HG03064 (cell line): Measurements from ENCODE around the gene PIK3C3.
A peak's percentile ranks its signal among the peaks of the same experiment; 100 is the strongest.

Source experiments
- ATAC-seq: cut with Tn5 transposase; IDR thresholded peaks from one replicate; pipeline ENCODE4 v1.9.1; 2021; ENCODE audit warnings: low read depth; ENCODE audit not compliant: unreplicated experiment

PIK3C3 gene

DNA sequence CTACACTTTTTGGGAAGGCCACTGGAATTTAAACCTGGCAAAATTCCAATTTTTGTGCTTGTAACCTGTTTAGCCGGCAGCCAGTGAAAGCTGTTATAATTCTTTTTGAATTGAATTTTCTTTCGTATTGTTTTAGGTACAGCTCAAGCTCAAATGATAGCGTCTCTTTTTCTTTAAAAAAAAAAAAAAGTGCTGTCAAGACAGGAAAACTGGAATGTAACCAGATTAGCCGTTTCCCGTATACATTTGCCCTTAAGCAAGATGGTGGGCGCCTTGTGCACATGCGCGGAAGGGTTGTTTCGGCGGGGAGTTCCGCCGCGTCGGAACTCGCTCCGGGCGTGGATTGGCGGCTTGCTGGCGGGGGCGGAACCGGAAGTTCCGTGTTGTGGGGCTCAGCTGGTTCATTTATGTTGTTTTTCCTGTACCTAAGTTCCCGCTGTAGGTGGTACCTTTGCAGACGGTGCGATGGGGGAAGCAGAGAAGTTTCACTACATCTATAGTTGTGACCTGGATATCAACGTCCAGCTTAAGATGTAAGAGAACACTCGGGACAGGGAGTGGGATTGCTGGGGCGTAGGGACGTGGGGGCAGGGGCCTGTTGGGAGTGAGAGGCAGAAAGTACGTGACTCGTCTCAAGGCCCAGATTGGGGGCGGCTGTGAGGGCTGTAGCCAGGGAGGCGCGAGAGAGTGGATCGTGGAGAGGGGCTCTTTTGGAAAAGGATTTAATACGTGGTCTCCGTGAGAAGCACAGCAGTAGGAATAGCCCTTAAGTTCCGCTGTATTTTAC lies at the start of gene PIK3C3:
Gene PIK3C3, plus strand, starts transcription at position 408 of the 787 bp plus-strand sequence. Its CDS starts 58 bp downstream, at position 466.
- peak; percentile 96 for ATAC-seq

DNA sequence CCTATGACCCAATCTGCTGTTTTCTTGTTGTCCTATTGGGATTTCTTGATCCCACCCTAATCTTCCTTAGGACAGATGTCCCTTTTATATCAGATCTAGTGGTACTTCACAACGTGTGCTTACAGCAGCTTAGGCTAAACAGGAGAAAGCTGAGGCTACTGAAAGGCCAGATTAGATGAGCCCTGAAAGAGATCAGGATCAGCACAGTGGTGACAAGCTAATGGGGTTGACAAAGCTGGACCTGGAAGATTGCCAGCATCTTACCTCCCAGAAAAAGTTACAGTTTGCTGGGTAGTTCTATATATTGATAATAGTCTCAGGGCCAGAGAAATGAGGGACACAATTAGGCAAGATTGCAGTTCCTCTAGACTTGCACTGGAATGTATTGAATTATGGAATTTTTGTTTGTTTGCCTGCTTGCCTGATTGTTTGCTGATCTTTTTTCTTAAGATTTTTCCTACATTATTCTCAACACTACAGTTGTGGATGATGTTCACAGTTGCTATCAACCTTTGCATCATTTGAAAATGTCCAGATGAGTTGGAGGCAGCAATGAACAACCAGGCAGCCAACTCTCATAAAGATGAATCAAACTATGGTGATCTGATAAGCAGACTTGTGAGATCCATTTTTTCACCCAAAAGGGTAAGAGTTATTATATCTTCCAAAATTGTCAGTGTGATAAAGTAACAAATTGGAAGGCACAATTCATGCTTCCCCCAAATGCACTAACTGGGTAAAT lies 49.1 kb upstream of the PIK3C3 start:
- ATAC-seq = no peak

DNA sequence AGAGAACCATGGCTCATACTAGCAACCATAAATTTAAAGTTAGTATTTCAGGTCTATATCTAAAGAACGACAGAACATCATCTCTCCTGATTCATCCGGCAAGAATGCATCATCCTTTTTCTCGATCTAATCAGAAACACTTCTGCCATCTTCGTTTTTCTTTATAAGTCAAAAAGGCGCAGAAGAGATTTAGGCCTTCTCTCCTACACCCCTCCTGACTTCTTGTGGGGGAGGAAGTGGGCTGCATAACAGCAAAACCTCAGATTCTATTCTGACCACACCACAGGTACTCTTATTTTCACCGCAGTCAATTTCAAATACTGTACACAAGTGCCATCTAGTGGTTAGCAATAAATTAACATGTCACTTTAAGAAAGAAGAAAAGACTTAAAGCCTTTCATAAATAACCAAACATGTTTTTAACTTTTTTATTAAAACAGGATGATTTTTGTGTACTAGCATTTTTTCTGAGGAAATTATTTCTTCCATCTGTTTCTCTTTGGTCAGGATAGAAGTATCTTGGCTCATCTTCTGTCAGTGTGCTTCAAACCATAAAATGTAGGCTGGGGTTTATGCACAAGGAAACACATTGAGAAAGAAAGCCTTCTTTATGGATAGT lies 48.4 kb upstream of the PIK3C3 start:
- peak; percentile 76 for ATAC-seq

DNA sequence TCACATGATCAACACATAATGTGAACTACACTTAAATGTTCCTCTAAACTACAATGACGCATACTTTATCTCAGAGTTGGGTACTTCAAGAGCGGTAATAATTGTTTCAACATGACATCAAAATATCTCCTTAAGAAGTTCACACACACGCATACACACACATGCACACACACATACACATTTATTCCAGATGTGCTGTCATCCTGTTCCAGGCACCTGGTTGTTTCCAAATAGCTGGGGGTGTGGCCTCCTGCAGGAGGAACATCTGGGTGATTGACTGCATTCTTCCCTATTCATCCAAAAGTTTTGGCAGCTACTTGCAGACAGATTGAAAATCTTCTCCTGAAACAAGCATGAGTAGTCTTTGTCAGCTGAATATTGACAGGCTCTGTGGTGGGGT lies 37.9 kb upstream of the PIK3C3 start:
- ATAC-seq = no peak

DNA sequence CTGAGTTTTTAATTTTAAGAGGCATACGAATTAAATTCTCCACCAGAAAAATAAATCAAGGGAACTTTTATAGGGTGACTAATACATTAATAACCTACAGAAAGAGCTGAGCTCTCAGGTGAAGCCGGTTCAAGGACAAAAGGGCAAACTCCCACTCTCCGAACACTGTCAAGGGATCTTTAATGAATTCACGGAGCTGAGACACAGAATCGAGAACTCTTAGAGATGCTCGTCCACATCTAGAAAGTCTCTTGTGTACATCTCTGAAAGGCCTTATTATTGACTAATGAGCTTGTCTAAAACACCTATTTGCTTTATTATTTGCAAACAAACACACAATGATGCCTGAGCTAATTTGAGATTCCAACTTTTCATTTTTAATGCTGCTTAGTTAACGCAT lies 33.3 kb upstream of the PIK3C3 start:
- no peak for ATAC-seq

DNA sequence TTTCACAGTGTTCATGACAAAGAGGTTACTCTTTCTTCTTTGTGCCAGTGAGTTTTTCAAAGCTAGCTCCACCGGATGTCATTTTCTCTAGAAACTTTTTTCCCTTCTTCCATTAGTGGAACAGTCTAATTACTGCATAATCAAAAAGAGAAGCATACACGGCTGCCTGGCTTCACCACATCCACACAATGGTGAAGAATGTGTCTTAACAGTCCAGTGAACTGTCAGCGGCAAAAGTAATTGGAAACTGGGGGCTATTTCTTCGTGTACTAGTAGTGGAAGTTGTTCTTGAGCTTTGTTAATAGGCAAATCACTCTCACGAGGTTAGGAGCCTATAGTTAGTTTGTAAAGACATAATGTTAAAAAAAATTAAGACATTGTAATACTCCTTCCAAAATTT lies 32.9 kb upstream of the PIK3C3 start:
- no peak for ATAC-seq

DNA sequence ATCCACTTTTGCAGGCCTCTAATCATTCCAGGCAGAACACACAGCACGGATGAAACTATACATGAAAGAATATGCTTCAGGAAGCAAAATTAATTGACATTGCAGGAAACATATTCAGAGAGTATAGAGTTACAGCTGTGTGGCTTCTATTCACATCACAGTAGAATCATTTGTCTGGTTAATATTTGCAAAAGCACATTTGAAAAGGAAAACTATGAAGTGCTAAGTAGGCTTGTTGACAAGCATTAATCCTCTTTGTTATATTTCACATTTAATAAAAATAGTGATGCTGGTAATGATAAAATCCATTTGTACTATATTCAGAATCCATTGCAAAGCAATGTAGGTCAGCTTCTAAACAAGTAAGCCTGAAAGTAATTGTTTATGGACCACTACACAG lies 32.2 kb upstream of the PIK3C3 start:
- no peak for ATAC-seq

DNA sequence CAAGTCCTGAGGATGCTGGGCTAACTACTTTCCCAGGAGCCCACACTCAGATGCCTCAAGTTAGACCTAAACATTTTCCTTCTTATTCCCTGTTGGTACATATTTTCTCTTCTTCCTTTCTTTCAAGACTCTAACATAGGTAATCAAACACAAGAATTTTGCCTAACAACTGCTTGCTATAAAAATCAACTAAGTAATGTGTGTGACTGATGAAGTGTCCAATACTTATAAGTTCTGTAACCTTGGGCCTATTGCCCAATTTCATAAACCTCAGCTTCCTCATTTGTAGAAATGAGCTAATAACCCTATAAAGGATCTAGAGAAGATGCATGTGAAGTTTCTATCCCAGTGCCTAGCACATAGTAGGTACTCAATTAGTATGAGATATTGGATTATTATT lies 31.6 kb upstream of the PIK3C3 start:
- ATAC-seq = no peak

DNA sequence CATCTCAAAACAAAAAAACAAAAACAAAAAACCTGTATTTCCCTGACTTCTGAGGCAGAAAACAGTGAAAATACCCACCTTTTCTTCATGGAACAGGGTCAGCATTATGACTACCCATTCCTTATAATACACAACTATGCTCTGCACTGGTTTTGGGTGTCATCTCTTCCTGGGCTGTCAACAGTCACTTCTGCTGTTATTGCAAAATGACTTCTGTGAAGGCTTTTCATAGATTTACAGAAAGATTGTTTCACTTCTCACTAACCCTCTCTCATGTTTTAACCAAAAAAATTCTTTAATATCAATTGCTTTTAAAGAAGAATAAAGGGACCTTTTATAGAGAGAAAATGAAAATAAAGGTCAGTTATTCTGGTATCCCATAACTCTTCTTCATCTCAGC lies 26.5 kb upstream of the PIK3C3 start:
- ATAC-seq = no peak

DNA sequence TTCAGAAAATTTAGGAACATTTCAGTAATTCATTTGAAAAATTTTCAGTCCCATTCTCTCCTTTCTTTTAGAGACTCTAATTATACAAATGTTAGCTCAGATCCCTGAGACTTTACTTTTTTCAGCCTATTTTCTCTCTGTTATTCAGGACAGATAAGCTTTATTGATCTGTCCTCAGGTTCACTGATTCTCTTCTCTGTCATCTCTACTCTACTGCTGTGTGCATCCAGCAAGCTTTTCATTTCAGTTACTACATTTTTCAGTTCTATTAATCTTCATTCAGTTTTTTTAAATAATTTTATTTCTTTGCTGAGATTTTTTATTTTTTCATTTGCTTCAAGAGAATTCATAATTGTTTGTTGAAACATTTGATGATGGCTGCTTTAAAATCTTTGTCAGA lies 22.1 kb upstream of the PIK3C3 start:
- no peak for ATAC-seq

DNA sequence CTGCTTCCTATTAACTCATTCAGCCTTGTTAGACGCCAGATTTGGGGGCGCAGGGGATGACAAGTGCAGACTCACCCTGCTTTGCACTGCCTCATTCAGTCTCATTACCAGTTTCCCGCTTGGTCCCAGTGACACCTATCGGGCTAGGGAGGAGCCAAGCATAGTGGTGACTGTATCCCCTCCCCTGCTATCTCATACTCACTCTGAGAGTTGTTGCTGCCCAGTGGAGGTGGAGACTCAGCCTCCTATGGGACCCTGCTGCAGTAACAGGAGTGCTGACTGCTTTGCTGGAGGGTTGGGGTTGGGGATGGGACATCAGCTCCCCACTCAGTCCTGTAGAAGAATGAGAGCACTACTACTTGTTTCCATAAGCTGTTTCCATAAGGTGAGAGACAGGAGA lies 21.3 kb upstream of the PIK3C3 start:
- ATAC-seq = no peak

DNA sequence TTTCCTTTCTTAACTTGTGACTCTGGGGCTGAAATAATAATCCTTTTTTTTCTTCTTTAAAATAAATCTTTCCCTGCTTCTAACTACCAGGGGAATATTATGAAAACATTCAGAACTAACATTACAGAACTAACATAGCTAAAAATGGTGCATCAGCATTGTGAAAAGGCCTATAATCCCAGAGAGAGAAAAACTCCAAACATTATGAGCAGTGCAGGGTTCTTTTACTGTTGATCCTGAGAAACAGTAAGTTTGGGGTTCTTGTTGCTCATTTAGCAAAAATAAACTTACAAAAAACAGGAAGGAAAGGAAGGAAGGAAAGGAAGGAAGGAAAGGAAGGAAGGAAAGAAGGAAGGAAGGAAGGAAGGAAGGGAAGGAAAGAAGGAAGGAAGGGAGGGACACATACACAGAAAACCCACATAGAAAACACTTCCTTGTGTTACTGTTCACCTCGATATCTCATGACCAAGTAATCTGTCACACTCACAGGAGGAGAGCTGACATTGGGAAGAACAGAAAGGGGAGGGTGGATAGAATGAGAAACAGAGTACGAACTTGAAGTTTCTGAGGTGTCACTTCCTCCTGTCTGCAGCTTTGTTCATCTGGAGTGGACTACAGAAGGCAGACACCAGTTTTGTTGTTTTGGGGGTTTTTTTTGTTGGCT lies 18.4 kb upstream of the PIK3C3 start:
- ATAC-seq = no peak

DNA sequence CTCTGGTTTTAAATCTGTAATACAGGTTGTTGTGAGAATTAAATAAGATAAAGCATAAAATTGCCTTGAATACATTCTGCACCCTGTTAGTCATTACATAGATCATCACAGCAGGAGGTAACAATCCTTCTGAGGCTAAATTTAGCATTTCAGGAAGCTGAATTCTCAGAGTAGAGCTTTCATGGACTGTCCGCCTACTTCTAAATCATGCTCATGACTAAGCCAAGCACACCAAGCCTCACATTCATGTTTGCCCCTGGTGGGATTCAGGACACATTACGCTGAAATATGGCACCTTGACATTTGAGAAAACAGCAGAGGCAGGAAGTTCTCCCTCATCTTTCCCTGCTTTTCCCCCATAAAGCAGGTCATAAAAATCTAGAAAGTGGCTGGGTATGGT lies 16.6 kb upstream of the PIK3C3 start:
- no peak for ATAC-seq

DNA sequence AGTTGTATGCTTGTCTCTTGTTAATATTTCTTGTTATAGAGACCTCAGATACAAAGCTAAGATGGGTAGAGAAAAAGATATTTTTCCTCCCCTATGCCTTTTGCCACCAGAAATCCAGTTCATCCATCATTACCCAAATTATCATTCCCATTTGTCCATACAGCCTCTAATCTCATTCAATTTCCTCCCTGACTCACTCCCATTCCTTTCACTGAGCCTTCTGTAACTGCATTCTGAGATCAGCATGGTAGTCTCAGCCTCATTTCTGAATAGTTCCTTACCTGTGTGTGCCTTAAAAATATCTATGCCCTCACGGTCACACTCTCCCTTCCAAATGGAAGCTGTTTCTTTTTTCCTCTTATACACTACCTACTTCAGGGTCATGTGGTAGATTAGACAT lies 15.7 kb upstream of the PIK3C3 start:
- ATAC-seq = no peak

DNA sequence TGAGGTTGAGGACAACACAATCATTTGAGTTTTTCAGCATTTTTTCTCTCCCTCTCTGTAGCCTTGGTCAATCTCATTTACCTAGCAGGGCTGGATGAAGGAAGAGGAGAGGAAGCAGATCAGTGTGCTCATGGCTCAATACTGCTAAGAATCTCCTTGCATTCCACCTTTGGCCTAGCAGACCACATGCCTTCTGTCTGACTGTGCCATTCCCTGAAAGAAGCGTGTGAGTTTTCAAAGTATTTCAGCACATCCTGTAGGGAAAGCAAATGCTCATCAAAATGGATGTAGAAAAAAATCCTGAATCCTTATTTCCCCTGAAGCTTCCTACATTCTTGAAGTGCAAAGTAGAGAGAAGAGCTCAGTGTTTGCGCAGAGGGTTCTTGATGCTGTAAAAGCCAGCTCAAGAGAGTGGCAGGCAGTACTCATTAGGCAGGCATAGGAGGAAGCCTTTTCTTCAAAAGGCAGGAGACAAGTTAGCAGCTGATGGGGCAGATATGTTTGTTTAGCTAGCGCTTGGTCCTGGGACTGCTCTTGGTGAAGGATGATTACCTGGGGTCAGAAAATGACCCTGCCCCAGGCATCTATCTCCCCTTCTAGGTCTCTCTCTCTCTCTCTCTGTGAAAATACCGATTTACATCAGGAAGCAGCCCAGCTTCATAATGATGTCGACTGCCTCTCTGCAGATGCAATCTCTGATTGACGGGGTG lies 14.4 kb upstream of the PIK3C3 start:
- no peak for ATAC-seq

DNA sequence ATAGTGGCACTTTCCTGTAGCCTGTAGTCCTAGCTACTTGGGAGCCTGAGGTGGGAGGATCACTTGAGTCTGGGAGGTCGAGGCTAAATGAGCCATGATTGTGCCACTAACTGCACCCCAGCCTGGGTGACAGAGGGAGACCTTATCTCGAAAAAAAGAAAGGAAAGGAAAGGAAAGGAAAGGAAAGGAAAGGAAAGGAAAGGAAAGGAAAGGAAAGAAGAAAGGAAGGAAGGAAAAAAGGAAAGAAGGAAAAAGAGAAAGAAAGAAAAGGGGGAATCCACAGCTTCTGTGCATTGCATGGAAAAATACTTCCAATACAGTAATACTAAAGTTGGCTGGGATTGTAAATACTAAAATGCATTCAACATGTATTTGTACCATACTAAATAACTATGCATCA lies 12.8 kb upstream of the PIK3C3 start:
- ATAC-seq = no peak

DNA sequence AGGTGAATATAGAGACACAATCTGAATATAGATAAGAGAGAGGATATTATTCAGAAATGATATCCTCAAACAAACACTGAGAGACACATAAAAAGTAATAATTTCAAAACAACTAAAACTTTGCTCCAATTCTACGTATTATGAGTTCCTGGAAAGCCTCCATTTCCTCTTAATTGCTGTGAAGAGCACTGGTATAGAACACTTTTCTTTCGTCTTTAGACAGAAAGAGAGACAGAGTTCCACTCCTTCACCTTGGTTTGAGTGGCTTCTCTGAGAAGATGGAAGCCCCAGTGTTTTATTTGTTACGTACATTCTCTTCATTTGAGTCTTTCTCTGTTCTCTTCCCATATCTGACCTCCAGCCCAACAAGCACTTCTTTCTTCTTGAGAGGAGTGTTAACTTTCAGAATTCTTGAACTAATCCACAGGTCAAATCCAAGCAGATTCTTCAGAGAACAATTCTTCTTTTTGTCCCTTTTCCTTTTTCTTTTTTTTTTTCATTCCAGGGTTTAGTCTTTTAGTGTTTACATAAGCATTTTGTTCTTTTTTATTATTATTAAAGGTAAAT lies 6.4 kb upstream of the PIK3C3 start:
- no peak for ATAC-seq

DNA sequence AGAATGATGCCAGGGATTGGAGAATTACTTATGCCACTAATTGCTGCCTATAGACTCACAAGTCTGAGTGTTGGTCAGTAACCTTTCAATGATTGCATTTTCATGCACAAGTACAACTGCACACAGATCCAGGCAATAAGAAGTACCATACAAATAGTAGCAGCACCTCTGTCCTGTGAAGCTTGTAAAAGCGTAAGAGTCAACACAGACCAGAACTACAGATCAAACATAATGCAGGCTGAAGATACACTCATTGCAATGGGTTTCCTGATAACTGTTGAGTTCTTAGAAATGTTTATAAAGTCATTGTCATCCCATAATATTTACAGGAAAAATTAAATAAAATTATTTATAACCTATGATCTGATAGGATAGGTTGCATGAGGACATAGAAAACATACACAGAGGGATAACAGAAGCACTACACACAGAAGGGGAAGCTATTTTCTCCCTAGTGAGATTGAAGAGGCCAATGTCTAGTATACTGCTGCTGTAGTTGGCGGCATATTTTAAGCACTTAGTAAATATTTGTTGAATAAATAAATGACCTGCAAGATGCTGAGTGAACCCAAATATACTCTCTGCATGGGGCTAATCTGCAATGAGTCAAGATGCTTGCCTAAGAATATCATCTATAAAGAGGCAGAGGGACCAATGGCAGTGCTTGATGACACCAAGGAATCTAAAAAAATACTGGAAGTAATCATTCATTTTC lies 5.7 kb upstream of the PIK3C3 start:
- ATAC-seq = no peak

DNA sequence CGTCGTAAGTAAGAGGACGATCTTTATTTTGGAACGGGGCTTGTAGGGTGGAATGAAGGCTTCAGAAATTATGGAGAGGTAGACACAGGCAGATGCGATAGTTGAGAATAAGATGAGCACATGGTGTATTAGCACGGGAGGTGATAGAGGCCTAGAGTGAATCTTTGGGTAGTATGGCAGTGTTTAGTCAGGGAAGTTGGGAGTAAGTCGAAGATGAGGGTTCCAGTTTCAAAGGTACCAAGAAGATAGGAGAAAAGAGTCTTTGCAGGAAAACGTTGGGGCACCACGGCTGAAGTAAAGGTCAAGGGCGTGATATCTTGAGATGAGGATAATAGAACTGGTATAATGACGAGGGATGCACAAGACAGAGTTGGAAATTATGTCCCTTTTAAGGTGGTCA lies 654 bp downstream of the PIK3C3 start:
- no peak for ATAC-seq

DNA sequence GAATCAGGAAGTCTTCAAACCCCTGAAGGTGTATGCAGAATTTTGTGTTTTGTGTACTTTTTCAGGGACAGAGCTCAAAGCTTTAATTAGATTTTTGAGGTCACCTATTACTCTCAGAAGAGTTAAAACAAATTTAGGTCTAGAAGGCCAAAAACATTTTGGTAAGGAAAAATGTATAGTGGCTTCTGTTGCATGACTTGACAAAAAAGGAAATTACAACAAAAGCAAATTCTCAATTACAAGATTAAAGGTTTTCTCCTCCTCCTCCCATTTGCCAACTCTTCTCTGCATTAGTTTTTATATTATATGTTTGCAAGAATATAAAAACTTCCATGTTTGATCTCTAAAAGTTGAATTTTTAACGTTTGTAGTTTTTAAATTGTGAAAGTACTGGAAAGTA lies 4.0 kb downstream of the PIK3C3 start:
- no peak for ATAC-seq
